Effector memory CD4-positive, alpha-beta T cell (primary cell): ENCODE measurements around the gene EIPR1.

Experiments
- DNase-seq, 3 donors: peaks; one replicate each; pipeline ENCODE4 v3.0.0-alpha.2; 2020
- H3K27ac ChIP-seq: 2 replicates; pipeline ENCODE4 v1.7.0; 2013; ENCODE audit warnings: mild to moderate bottlenecking, low read length, moderate library complexity; ENCODE audit not compliant: insufficient read depth, poor library complexity, severe bottlenecking
- H3K27me3 ChIP-seq: replicated peaks from 2 replicates; pipeline ENCODE4 v1.7.0; 2013; ENCODE audit warnings: mild to moderate bottlenecking, low read length; ENCODE audit not compliant: insufficient read depth, control insufficient read depth, poor library complexity, severe bottlenecking
- H3K36me3 ChIP-seq: 2 replicates; pipeline ENCODE4 v1.7.0; 2013; ENCODE audit warnings: mild to moderate bottlenecking, low read length, moderate library complexity; ENCODE audit not compliant: control insufficient read depth, insufficient read depth
- H3K4me1 ChIP-seq: 2 replicates; pipeline ENCODE4 v1.7.0; 2013; ENCODE audit warnings: low read length, mild to moderate bottlenecking; ENCODE audit not compliant: control insufficient read depth, insufficient read depth, poor library complexity, severe bottlenecking
- H3K4me3 ChIP-seq: 2 replicates; pipeline ENCODE4 v1.7.0; 2013; ENCODE audit warnings: low read length, low read depth, mild to moderate bottlenecking; ENCODE audit not compliant: insufficient read depth, poor library complexity, severe bottlenecking
- H3K9me3 ChIP-seq: 2 replicates; pipeline ENCODE4 v1.7.0; 2013; ENCODE audit warnings: mild to moderate bottlenecking, low read length, moderate library complexity; ENCODE audit not compliant: control insufficient read depth

EIPR1 gene

DNA sequence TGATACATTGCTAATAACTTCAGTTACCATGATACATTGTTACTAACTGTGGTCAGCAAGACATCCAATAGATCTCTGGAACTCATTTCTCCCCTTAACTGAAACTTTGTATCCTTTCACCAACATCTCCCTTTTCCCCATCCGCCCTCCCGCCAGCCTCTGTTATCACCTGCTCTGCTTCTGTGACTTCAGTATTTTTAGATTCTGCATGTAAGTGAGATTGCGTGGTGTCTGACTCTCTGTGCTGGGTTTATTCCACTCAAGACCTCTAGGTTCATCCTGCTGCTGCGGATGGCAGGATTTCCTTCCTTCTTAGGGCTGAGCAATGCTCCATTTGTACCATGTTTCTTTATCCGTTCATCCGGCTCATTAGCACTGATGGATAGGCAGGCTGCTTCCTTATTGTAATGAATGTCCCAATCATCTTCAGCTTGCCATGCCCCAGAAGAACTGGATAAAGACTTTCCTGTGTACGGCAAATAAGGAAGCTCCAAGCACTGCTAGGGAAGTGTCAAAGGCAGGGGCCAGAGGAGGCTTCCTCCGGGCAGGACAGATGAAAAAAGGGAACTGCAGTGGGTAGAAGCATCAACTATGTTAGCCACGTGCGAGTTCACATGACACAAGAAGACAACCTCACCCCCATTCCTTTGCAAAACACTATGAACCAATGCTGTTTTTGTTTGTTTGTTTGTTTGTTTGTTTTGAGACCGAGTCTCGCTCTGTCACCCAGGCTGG, 113.4 kb downstream of the EIPR1 start:
- no peaks in the 10 kb centered on the region for H3K36me3 ChIP-seq
- no peaks in the 10 kb centered on the region for H3K27me3 ChIP-seq
- DNase-seq: no peak
- no peaks in the 10 kb centered on the region for H3K9me3 ChIP-seq
- H3K27ac ChIP-seq: no peak overlapping the region
- no peaks in the 10 kb centered on the region for H3K4me1 ChIP-seq
- no peak overlapping the region for H3K4me3 ChIP-seq

DNA sequence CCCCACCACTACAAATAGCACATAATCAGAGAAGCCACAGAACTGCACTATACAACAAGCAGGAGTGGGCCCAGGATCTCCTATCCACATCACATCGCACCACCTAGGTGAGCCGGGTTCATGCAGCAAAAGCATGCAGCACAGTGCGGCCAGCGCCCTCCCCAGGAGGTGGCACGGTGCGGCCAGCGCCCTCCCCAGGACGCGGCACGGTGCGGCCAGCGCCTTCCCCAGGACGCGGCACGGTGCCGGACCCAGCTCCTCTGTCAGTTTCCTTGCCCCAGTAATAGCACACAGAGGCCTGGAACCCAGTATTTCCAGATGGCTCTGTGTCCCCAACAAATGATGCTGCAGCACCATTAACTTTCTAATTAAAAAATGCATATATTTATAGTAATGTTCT, 114.1 kb downstream of the EIPR1 start:
- no peak for DNase-seq
- no peaks in the 10 kb centered on the region for H3K4me1 ChIP-seq
- H3K4me3 ChIP-seq: no peak overlapping the region
- no peaks in the 10 kb centered on the region for H3K27me3 ChIP-seq
- H3K9me3 ChIP-seq: no peaks in the 10 kb centered on the region
- H3K27ac ChIP-seq: no peak overlapping the region
- no peaks in the 10 kb centered on the region for H3K36me3 ChIP-seq

DNA sequence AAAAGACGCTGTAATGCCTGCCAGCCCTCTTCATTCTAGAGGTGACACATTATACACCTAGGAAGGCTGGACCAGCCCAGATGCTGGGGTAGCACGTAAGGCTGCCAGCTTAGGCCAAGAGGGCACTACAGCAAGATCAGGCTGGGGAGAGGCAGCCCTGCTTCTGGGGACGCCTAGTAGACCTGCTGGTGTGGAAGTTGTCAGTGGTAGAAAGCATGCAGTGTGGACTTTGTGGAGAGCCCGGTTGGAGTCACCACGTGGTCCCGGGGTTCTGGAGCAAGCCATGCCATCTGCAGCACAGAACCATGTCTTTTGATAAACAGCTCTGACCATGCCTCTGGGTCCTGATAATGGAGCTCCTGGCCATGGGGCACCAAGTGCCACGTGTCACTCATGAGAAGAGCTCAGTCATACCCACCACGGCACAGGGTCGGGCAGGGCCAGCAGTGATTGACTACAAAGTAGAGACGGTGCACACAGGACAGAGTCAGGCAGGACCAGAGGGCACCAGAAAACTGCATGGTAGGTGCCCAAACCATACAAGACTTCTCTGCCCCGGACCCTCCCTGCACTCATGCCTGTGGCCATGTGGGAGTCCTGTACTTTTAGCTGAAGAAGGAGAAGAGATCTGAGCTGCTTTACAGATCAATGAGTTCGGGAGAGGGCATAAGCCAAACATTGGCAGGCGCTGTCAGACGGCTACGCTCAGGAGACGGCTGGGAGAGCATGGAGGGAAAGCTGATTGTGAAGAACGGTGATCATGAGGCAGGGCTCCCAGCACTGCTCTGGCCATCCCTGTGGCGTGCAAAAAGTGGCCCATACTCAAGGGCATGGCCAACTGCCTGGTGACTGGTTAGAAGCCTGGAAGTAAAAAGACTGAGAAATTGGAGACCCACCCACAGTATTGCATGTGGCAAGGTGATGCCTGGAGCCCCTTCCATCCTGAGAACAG, 114.9 kb downstream of the EIPR1 start:
- DNase-seq: no peak
- no peaks in the 10 kb centered on the region for H3K9me3 ChIP-seq
- no peaks in the 10 kb centered on the region for H3K36me3 ChIP-seq
- no peak overlapping the region for H3K4me3 ChIP-seq
- no peaks in the 10 kb centered on the region for H3K4me1 ChIP-seq
- H3K27ac ChIP-seq: no peak overlapping the region
- H3K27me3 ChIP-seq: no peaks in the 10 kb centered on the region

DNA sequence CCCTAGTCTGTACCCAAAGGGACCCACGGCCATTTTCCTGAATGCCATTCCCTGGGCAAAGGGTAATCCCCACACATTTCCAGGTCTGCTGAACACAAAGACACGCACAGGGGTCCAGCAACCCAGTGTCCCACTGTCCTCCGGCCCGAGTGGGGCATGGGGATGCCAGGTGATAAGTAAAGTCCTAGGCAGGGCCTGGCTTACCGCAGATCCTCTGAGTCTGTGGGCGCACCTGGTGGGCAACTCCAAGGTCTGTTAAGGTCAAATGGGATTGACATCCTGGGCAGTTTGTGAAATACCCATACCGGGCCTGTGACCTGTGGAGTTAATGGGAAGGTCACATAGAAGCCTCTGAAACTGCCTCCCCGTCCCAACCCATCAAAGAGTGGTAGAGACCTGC, 116.1 kb downstream of the EIPR1 start:
- Histone ChIP-seq H3K4me1 (no peaks in the 10 kb centered on the region), H3K27me3 (no peaks in the 10 kb centered on the region), H3K36me3 (no peaks in the 10 kb centered on the region), H3K27ac (no peak overlapping the region), H3K4me3 (no peak overlapping the region), H3K9me3 (no peaks in the 10 kb centered on the region)
- DNase-seq: no peak

DNA sequence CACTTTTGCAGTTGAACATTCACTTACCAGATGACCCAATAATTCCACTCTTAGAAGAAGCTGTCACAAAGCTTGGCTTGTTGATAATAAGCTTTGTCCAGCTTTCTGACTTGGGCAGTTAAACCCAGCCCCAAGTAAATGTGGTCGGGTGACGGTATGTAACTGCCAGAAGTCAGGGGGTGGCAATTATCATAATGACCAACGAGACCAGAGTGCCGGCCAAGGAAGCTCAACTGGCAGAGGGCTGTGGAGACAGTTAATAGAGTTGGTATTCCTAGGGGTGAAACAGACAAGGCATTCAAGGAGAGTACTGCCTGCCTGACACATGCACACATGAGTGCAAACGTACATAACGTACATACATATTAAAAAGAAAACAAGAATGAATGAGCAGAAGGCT, 116.7 kb downstream of the EIPR1 start:
- no peaks in the 10 kb centered on the region for H3K4me1 ChIP-seq
- H3K27ac ChIP-seq: no peak overlapping the region
- DNase-seq: no peak
- no peak overlapping the region for H3K4me3 ChIP-seq
- H3K36me3 ChIP-seq: no peaks in the 10 kb centered on the region
- H3K27me3 ChIP-seq: no peaks in the 10 kb centered on the region
- no peaks in the 10 kb centered on the region for H3K9me3 ChIP-seq

DNA sequence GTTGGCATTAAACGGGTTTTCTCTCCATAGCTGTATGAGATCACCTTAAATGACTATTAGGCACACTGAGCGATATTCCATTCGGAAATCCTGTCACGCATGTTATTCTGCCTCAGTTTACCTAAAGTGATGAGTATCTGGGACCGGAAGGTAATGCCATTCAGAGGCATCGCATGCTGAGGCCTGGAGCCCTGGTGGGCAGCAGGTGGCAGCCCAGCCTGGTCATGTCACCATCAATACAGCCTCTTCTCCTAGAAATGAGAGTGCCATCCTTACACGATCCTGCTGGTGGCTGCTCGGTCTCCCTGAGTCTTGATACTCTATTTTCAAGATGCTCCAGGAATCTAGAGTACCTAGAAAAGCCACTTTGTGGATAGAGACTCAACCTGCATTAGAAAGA, 119.8 kb downstream of the EIPR1 start:
- Histone ChIP-seq H3K4me3 (no peak overlapping the region), H3K27ac (no peak overlapping the region), H3K9me3 (no peaks in the 10 kb centered on the region), H3K27me3 (no peaks in the 10 kb centered on the region), H3K36me3 (peaks cover 5% of the 10 kb centered on the region), H3K4me1 (no peaks in the 10 kb centered on the region)
- no peak for DNase-seq

DNA sequence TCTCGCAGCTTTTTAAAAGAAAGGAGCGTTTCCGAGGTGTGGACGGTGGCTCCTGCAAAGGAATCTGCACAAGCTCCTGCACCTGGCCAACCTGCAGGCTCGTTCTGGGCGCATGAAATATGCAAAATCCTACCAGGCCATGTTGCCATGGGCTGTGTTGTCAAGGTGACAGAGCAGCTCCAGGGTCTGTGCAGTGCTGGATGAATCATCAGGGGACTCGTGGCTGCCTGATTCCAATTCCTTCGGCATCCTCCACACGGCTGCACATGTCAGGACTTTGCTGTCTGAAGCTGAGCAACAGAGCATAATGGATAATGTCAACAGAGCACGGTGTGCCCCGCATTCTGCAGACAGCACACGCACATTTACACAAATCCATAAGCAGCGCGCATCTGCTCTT, 120.5 kb downstream of the EIPR1 start:
- DNase-seq: no peak

DNA sequence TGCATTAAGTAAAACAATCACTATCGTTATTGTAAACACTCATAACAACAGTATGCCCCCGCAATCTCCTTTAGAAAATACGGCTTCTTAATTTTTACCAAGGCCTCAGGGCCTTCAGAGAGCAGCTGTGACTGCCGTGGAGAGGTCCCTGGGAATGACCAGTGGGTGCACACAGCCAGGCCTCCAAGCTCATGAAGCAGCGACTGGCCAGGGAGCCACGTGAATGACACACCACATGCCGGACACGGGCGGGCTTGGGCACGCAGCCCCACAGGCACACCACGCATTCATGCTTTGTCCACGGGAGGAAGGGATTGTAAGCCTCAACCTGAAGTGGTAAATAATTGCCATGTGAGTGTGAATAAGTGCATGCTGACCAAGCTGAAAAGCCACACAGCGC, 121.0 kb downstream of the EIPR1 start:
- DNase-seq: no peak
- no peaks in the 10 kb centered on the region for H3K9me3 ChIP-seq
- H3K4me1 ChIP-seq: no peaks in the 10 kb centered on the region
- no peaks in the 10 kb centered on the region for H3K27me3 ChIP-seq
- no peak overlapping the region for H3K4me3 ChIP-seq
- peaks cover 5% of the 10 kb centered on the region for H3K36me3 ChIP-seq
- H3K27ac ChIP-seq: no peak overlapping the region

More for the DNA sequence above, 120.5 kb downstream of the EIPR1 start:
- peaks cover 5% of the 10 kb centered on the region for H3K36me3 ChIP-seq
- H3K9me3 ChIP-seq: no peaks in the 10 kb centered on the region
- no peak overlapping the region for H3K27ac ChIP-seq
- no peak overlapping the region for H3K4me3 ChIP-seq
- no peaks in the 10 kb centered on the region for H3K4me1 ChIP-seq
- no peaks in the 10 kb centered on the region for H3K27me3 ChIP-seq

DNA sequence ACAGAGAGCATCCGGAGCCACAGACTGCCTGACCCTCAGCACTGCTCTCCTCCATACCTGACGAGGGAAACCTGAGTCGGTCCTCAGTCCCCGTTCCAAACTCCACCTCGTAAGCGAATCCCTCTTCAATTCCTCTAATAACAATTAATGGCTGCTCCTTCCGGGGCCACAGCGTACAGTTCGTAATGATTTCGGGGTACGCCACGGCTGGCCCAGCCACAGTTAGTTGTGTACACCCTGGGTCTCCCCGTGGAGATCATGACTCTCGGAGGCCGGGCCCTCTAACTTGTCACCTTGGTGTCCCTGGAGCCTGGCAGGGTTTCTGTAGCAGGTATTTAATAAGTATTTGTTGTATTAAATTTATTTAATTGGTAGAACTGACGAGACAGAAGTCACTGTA, 121.5 kb downstream of the EIPR1 start:
- no peaks in the 10 kb centered on the region for H3K4me1 ChIP-seq
- DNase-seq: no peak
- peaks cover 5% of the 10 kb centered on the region for H3K36me3 ChIP-seq
- H3K4me3 ChIP-seq: no peak overlapping the region
- no peaks in the 10 kb centered on the region for H3K9me3 ChIP-seq
- H3K27ac ChIP-seq: no peak overlapping the region
- no peaks in the 10 kb centered on the region for H3K27me3 ChIP-seq

DNA sequence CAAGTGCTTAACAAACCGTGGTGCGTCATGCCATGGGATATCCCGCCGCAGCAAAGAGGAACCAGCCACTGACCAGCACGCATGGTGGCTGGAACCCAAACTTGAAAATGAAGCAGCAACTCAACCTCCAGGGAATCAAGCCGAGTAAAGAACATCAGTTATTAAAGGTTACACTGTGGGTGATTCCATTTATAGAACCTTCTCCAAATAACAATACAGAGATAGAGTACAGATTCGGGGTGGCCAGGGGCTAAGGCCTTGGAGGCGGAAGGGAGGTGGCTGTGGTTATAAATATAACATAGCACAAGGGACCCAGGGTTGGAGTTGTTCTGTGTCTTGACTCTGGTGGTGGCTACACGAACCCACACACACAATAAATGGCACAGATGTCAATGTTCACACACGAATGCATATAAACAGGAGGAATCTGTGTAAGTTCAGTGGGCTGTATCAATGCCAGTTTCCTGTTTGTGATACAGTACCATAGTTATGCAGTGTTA, 123.1 kb downstream of the EIPR1 start:
- DNase-seq: no peak
- H3K4me1 ChIP-seq: no peaks in the 10 kb centered on the region
- H3K9me3 ChIP-seq: peaks cover 6% of the 10 kb centered on the region
- no peak overlapping the region for H3K4me3 ChIP-seq
- peaks cover 12% of the 10 kb centered on the region for H3K36me3 ChIP-seq
- no peak overlapping the region for H3K27ac ChIP-seq
- no peaks in the 10 kb centered on the region for H3K27me3 ChIP-seq
